Measurements from ENCODE around the gene BAHCC1.
A peak's percentile ranks its signal among the peaks of the same experiment; 100 is the strongest.

Gene BAHCC1

GRCh38 chr17:81386646-81387099 is 8.6 kb upstream of the BAHCC1 start:
- peak in 2 of 4 experiments; percentile 46 to 57 for DNase-seq

GRCh38 chr17:81387100-81388090 is 7.9 kb upstream of the BAHCC1 start:
- DNase-seq = peak; percentile 82 to 88 (median 84)

GRCh38 chr17:81388091-81388611 is 7.1 kb upstream of the BAHCC1 start:
- no peak for DNase-seq

- DNase-seq = no peak
Measured at GRCh38 chr17:81388612-81389367, 6.5 kb upstream of the BAHCC1 start.

GRCh38 chr17:81389585-81389984 is 5.7 kb upstream of the BAHCC1 start:
- DNase-seq = no peak

- no peak for DNase-seq
Measured at GRCh38 chr17:81390029-81390872, 5.0 kb upstream of the BAHCC1 start.

GRCh38 chr17:81390873-81391255 is 4.4 kb upstream of the BAHCC1 start:
- DNase-seq = no peak

- DNase-seq = no peak
Measured at GRCh38 chr17:81391293-81391935, 3.8 kb upstream of the BAHCC1 start.

GRCh38 chr17:81391936-81392908 is 3.0 kb upstream of the BAHCC1 start:
- peak in 3 of 4 experiments; percentile 30 to 42 (median 38) for DNase-seq

GRCh38 chr17:81392909-81393654 is 2.2 kb upstream of the BAHCC1 start:
- peak; percentile 24 to 60 (median 42) for DNase-seq

GRCh38 chr17:81393684-81394376 is 1.4 kb upstream of the BAHCC1 start:
- peak; percentile 100 for DNase-seq

GRCh38 chr17:81394377-81394920 is 808 bp upstream of the BAHCC1 start:
- DNase-seq = peak in 1 of 4 experiments; percentile 31

GRCh38 chr17:81395600-81396277 is 482 bp downstream of the BAHCC1 start:
- DNase-seq = peak; percentile 31 to 66 (median 49)

GRCh38 chr17:81396278-81396721 is 1.0 kb downstream of the BAHCC1 start:
- no peak for DNase-seq

- DNase-seq = peak; percentile 82 to 93 (median 89)
Measured at GRCh38 chr17:81396722-81397313, 1.6 kb downstream of the BAHCC1 start.

- peak; percentile 72 to 88 (median 80) for DNase-seq
Measured at GRCh38 chr17:81397314-81398175, 2.3 kb downstream of the BAHCC1 start.

Measured in suppressor macrophage (primary cell).